NCI-H146 treated with DMSO at 0.1 percent for 48 hours (cell line): ENCODE results near the gene BMPR1A.
"Not testable (repeated sequence)": the region's sequence is repeated elsewhere in the genome, so short reads cannot be mapped to it uniquely, and the experiment has no call there.

Source experiments
- DNase-seq: peaks from one replicate; lab custom pipeline; 2025; ENCODE audit not compliant: unreplicated experiment; lab: John Stamatoyannopoulos, UW

Gene BMPR1A

GRCh38 chr10:86936661-86937501, 180.5 kb downstream of the BMPR1A start:
- peak; percentile 17 for DNase-seq

GRCh38 chr10:86937502-86938154, 181.2 kb downstream of the BMPR1A start:
- DNase-seq: no peak

GRCh38 chr10:86938260-86938659, 181.8 kb downstream of the BMPR1A start:
- no peak for DNase-seq

GRCh38 chr10:86940076-86940475, 183.7 kb downstream of the BMPR1A start:
- not testable (repeated sequence) for DNase-seq

GRCh38 chr10:86940677-86941076, 184.3 kb downstream of the BMPR1A start:
- no peak for DNase-seq

- DNase-seq: no peak
These were observed 185.0 kb downstream of the BMPR1A start for GRCh38 chr10:86941426-86941825.

- DNase-seq: no peak
These were observed 185.6 kb downstream of the BMPR1A start for GRCh38 chr10:86941991-86942421.

- no peak for DNase-seq
These were observed 186.3 kb downstream of the BMPR1A start for GRCh38 chr10:86942441-86943315.

- DNase-seq: no peak
These were observed 187.1 kb downstream of the BMPR1A start for GRCh38 chr10:86943316-86944030.

- DNase-seq: no peak
These were observed 187.6 kb downstream of the BMPR1A start for GRCh38 chr10:86944031-86944419.

GRCh38 chr10:86944471-86944870, 188.1 kb downstream of the BMPR1A start:
- no peak for DNase-seq

- no peak for DNase-seq
These were observed 188.5 kb downstream of the BMPR1A start for GRCh38 chr10:86944907-86945306.

GRCh38 chr10:86945361-86946212, 189.2 kb downstream of the BMPR1A start:
- DNase-seq: peak; percentile 23

- no peak for DNase-seq
These were observed 190.1 kb downstream of the BMPR1A start for GRCh38 chr10:86946213-86947155.

GRCh38 chr10:86947806-86948205, 191.4 kb downstream of the BMPR1A start:
- not testable (repeated sequence) for DNase-seq

GRCh38 chr10:86950349-86950748, 193.9 kb downstream of the BMPR1A start:
- DNase-seq: no peak

- DNase-seq: no peak
These were observed 194.9 kb downstream of the BMPR1A start for GRCh38 chr10:86951184-86951761.

- no peak for DNase-seq
These were observed 195.7 kb downstream of the BMPR1A start for GRCh38 chr10:86952106-86952505.
